OCI-LY1 (cell line): ENCODE results near the gene ABCC3.

Source experiments
- CTCF ChIP-seq: fragments of 200-600 bp; sonication (generic), shearing (Covaris generic); IDR thresholded peaks from 2 replicates; pipeline ENCODE4 v1.5.1; 2017; ENCODE audit warnings: mild to moderate bottlenecking, antibody characterized with exemption, low read length, moderate library complexity, mixed read lengths
- EZH2 ChIP-seq: fragments of 200-600 bp; sonication (generic), shearing (Covaris generic); IDR thresholded peaks from 2 replicates; pipeline ENCODE4 v1.8.0; 2017; ENCODE audit warnings: borderline replicate concordance, mixed run types, mild to moderate bottlenecking, antibody characterized with exemption, low read length, moderate library complexity, mixed read lengths

DNA sequence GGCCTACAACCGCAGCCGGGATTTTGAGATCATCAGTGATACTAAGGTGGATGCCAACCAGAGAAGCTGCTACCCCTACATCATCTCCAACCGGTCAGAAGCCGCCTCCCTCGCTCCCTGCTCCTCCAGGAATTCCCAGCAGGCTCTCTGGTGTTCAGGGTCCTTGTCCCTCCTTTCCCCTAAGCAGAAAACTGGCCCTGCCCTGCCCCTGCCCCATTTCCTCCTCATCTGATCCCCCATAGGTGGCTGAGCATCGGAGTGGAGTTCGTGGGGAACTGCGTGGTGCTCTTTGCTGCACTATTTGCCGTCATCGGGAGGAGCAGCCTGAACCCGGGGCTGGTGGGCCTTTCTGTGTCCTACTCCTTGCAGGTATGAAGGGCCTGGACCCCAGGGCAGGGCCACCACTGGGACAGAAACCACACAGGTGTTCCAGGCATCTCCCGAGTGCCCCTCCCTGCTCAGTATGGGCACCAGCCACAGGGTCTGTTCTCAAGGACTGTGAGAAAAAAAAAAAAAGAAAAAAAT lies 43.2 kb downstream of the ABCC3 start:
- TF ChIP-seq CTCF (no peak), EZH2 (no peak)
